ENCODE measurements around the gene FBN2.
"Not testable (repeated sequence)": the region's sequence is repeated elsewhere in the genome, so short reads cannot be mapped to it uniquely, and the experiment has no call there.

DNA sequence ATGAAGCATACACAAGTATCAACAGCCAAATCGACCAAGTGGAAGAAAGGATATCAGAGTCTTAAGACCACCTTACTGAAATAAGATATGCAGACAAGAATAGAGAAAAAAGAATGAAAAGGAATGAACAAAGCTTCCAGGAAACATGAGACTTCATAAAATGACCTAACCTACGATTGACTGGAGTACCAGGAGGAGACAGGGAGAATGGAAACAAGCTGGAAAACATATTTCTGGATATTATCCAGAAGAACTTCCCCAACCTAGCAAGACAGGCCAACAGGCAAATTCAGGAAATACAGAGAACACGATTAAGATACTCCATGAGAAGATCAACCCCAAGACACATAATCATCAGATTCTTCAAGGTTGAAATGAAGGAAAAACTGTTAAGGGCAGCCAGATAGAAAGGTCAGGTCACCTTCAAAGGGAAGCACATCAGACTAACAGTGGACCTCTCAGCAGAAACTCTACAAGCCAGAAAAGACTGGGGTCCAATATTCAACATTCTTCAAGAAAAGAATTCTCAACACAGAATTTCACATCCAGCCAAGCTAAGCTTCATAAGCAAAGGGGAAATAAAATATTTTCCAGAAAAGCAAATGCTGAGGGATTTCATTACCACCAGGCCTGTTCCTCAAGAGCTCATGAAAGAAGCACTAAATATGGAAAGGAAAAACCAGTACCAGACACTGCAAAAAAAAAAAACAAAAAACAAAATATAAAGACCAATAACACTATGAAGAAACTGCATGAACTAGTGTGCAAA is 80.7 kb downstream of the FBN2 start:
- not testable (repeated sequence) for TF ChIP-seq POLR2A (IDR thresholded peaks at IDR 0.05)
- TF ChIP-seq, protein P1, sequence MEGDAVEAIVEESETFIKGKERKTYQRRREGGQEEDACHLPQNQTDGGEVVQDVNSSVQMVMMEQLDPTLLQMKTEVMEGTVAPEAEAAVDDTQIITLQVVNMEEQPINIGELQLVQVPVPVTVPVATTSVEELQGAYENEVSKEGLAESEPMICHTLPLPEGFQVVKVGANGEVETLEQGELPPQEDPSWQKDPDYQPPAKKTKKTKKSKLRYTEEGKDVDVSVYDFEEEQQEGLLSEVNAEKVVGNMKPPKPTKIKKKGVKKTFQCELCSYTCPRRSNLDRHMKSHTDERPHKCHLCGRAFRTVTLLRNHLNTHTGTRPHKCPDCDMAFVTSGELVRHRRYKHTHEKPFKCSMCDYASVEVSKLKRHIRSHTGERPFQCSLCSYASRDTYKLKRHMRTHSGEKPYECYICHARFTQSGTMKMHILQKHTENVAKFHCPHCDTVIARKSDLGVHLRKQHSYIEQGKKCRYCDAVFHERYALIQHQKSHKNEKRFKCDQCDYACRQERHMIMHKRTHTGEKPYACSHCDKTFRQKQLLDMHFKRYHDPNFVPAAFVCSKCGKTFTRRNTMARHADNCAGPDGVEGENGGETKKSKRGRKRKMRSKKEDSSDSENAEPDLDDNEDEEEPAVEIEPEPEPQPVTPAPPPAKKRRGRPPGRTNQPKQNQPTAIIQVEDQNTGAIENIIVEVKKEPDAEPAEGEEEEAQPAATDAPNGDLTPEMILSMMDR (IDR thresholded peaks at IDR 0.05) = not testable (repeated sequence)
